Activated T-helper 2 cell treated with anti-CD3 and anti-CD28 coated beads, Interferon-gamma antibody, Interleukin-2, Interleukin-4, amounts not matched to agents 10 μg/mL and 5 μg/mL and 100 μg/mL, durations not matched to agents 14 hours and 24 hours and 36 hours (primary cell): ENCODE data around the gene ATP4B. TPM values are rescaled to one million over a fixed set of nuclear protein-coding genes. Genes with fewer than 3 reads are reported as not detected.
"Not testable (repeated sequence)": the region's sequence is repeated elsewhere in the genome, so short reads cannot be mapped to it uniquely, and the experiment has no call there.

Experiments used
- DNase-seq: peaks from one replicate; pipeline ENCODE4 v3.0.0; 2021; ENCODE audit warnings: low spot score
- H3K27ac Mint-ChIP-seq: one replicate; pipeline ENCODE4 v1.8.0; 2021; ENCODE audit warnings: mixed read lengths
- H3K27me3 Mint-ChIP-seq: one replicate; pipeline ENCODE4 v1.8.0; 2021; ENCODE audit warnings: low read depth, mixed read lengths
- H3K36me3 Mint-ChIP-seq: one replicate; pipeline ENCODE4 v1.8.0; 2021; ENCODE audit warnings: low read depth, mixed read lengths
- H3K4me1 Mint-ChIP-seq: one replicate; pipeline ENCODE4 v1.8.0; 2021; ENCODE audit warnings: low read depth, mixed read lengths
- H3K4me3 Mint-ChIP-seq: one replicate; pipeline ENCODE4 v1.8.0; 2021; ENCODE audit warnings: low read depth, mild to moderate bottlenecking, moderate library complexity, mixed read lengths
- H3K9me3 Mint-ChIP-seq: one replicate; pipeline ENCODE4 v1.8.0; 2021; ENCODE audit warnings: mixed read lengths
- intact Hi-C: fragments of 100-400 bp; cut with micrococcal nuclease; formaldehyde crosslinking; loops from one replicate; pipeline ENCODE4 v1.15.1; 2023
- total RNA-seq: library from RNA; stranded (reverse); gene quantifications from 2 replicates; pipeline ENCODE4 v1.2.3, GENCODE V29; 2022

ATP4B gene
- total RNA-seq, 1 donor from 2014 or later, result not detected

- intact Hi-C loops, result no loop called here
These were observed 24.5 kb downstream of the ATP4B start for GRCh38 chr13:113633485-113633873.

GRCh38 chr13:113632706-113633484 lies 25.1 kb downstream of the ATP4B start:
- Mint-ChIP-seq H3K36me3 (peaks cover 72% of the 10 kb centered on the region), H3K27ac (no peak overlapping the region), H3K4me3 (no peak overlapping the region), H3K9me3 (no peaks in the 10 kb centered on the region), H3K4me1 (no peaks in the 10 kb centered on the region), H3K27me3 (no peaks in the 10 kb centered on the region)
- DNase-seq, result no peak
- intact Hi-C loops, result no loop called here

More at GRCh38 chr13:113633485-113633873, 24.5 kb downstream of the ATP4B start:
- no peak for DNase-seq
- Mint-ChIP-seq H3K9me3 (no peaks in the 10 kb centered on the region), H3K27ac (no peak overlapping the region), H3K36me3 (peaks cover 76% of the 10 kb centered on the region), H3K4me1 (no peaks in the 10 kb centered on the region), H3K27me3 (no peaks in the 10 kb centered on the region), H3K4me3 (no peak overlapping the region)

GRCh38 chr13:113631341-113632095 lies 26.5 kb downstream of the ATP4B start:
- intact Hi-C loops, result no loop called here
- Mint-ChIP-seq H3K27ac (no peak overlapping the region), H3K4me1 (no peaks in the 10 kb centered on the region), H3K4me3 (no peak overlapping the region), H3K9me3 (no peaks in the 10 kb centered on the region), H3K36me3 (peaks cover 65% of the 10 kb centered on the region), H3K27me3 (no peaks in the 10 kb centered on the region)
- no peak for DNase-seq

- no peaks in the 10 kb centered on the region for H3K4me1 Mint-ChIP-seq
- H3K4me3 Mint-ChIP-seq, result no peak overlapping the region
- intact Hi-C loops, result no loop called here
- DNase-seq, result no peak
- H3K36me3 Mint-ChIP-seq, result peaks cover 65% of the 10 kb centered on the region
- no peaks in the 10 kb centered on the region for H3K9me3 Mint-ChIP-seq
- no peaks in the 10 kb centered on the region for H3K27me3 Mint-ChIP-seq
- no peak overlapping the region for H3K27ac Mint-ChIP-seq
These were observed 27.2 kb downstream of the ATP4B start for GRCh38 chr13:113630804-113631203.

- Mint-ChIP-seq H3K9me3 (no peaks in the 10 kb centered on the region), H3K36me3 (peaks cover 68% of the 10 kb centered on the region), H3K27me3 (no peaks in the 10 kb centered on the region), H3K4me3 (no peak overlapping the region), H3K27ac (no peak overlapping the region), H3K4me1 (no peaks in the 10 kb centered on the region)
- no peak for DNase-seq
- intact Hi-C loops, result no loop called here
These were observed 27.7 kb downstream of the ATP4B start for GRCh38 chr13:113630296-113630695.

GRCh38 chr13:113629866-113630265 lies 28.1 kb downstream of the ATP4B start:
- Mint-ChIP-seq H3K36me3 (peaks cover 70% of the 10 kb centered on the region), H3K4me1 (no peaks in the 10 kb centered on the region), H3K27ac (no peak overlapping the region), H3K9me3 (no peaks in the 10 kb centered on the region), H3K4me3 (no peak overlapping the region), H3K27me3 (no peaks in the 10 kb centered on the region)
- no peak for DNase-seq
- intact Hi-C loops, result no loop called here

- H3K4me1 Mint-ChIP-seq, result no peaks in the 10 kb centered on the region
- DNase-seq, result no peak
- peaks cover 70% of the 10 kb centered on the region for H3K36me3 Mint-ChIP-seq
- no peak overlapping the region for H3K4me3 Mint-ChIP-seq
- no peaks in the 10 kb centered on the region for H3K9me3 Mint-ChIP-seq
- no peaks in the 10 kb centered on the region for H3K27me3 Mint-ChIP-seq
- intact Hi-C loops, result no loop called here
- peak overlapping the region; percentile 49 for H3K27ac Mint-ChIP-seq
These were observed 29.4 kb downstream of the ATP4B start for GRCh38 chr13:113628291-113629270.

GRCh38 chr13:113627136-113627535 lies 30.9 kb downstream of the ATP4B start:
- Mint-ChIP-seq H3K27me3 (no peaks in the 10 kb centered on the region), H3K27ac (no peak overlapping the region), H3K9me3 (no peaks in the 10 kb centered on the region), H3K36me3 (peaks cover 60% of the 10 kb centered on the region), H3K4me3 (no peak overlapping the region), H3K4me1 (no peaks in the 10 kb centered on the region)
- DNase-seq, result no peak
- intact Hi-C loops, result no loop called here

GRCh38 chr13:113625965-113626721 lies 31.9 kb downstream of the ATP4B start:
- intact Hi-C loops, result no loop called here
- Mint-ChIP-seq H3K27me3 (no peaks in the 10 kb centered on the region), H3K36me3 (peaks cover 54% of the 10 kb centered on the region), H3K9me3 (no peaks in the 10 kb centered on the region), H3K27ac (no peak overlapping the region), H3K4me1 (no peaks in the 10 kb centered on the region), H3K4me3 (no peak overlapping the region)
- no peak for DNase-seq

GRCh38 chr13:113624640-113625304 lies 33.2 kb downstream of the ATP4B start:
- intact Hi-C loops, H3K4me3 Mint-ChIP-seq, H3K4me1 Mint-ChIP-seq, DNase-seq, H3K9me3 Mint-ChIP-seq, H3K27me3 Mint-ChIP-seq, H3K27ac Mint-ChIP-seq: not testable (repeated sequence)
- peaks cover 55% of the 10 kb centered on the region for H3K36me3 Mint-ChIP-seq

- no peak overlapping the region for H3K4me3 Mint-ChIP-seq
- H3K9me3 Mint-ChIP-seq, result no peaks in the 10 kb centered on the region
- H3K4me1 Mint-ChIP-seq, result no peaks in the 10 kb centered on the region
- H3K27ac Mint-ChIP-seq, result no peak overlapping the region
- no peak for DNase-seq
- H3K27me3 Mint-ChIP-seq, result no peaks in the 10 kb centered on the region
- intact Hi-C loops, result no loop called here
- H3K36me3 Mint-ChIP-seq, result peaks cover 51% of the 10 kb centered on the region
These were observed 33.8 kb downstream of the ATP4B start for GRCh38 chr13:113624235-113624587.
